Immature natural killer cell (primary cell): Measurements from ENCODE around the gene GZMM. TPM values are rescaled to one million over a fixed set of nuclear protein-coding genes. Genes with fewer than 3 reads are reported as not detected.

ENCODE experiments used
- DNase-seq, 3 donors: peaks; one replicate each; pipeline ENCODE4 v3.0.0; 2022; ENCODE audit warnings: mixed read lengths in 1 of 3
- H3K27ac Mint-ChIP-seq, 6 donors: one replicate each; pipeline ENCODE4 v1.8.0; 2020; ENCODE audit warnings: mixed read lengths in 6 of 6, mild to moderate bottlenecking in 5 of 6, inconsistent platforms in 4 of 6, moderate library complexity in 3 of 6
- H3K27me3 Mint-ChIP-seq, 3 donors: one replicate each; pipeline ENCODE4 v1.8.0; 2020 to 2021; ENCODE audit warnings: low read depth in 3 of 3, mild to moderate bottlenecking in 3 of 3, mixed read lengths in 3 of 3, moderate library complexity in 3 of 3, inconsistent platforms in 1 of 3
- H3K36me3 Mint-ChIP-seq, 3 donors: one replicate each; pipeline ENCODE4 v1.8.0; 2020; ENCODE audit warnings: mixed read lengths in 3 of 3, inconsistent platforms in 2 of 3, mild to moderate bottlenecking in 2 of 3
- H3K4me1 Mint-ChIP-seq, 2 donors: one replicate each; pipeline ENCODE4 v1.8.0; 2020; ENCODE audit warnings: inconsistent platforms in 2 of 2, mild to moderate bottlenecking in 2 of 2, mixed read lengths in 2 of 2, moderate library complexity in 1 of 2
- H3K4me3 Mint-ChIP-seq, 5 donors: one replicate each; pipeline ENCODE4 v1.8.0; 2020; ENCODE audit warnings: mild to moderate bottlenecking in 5 of 5, mixed read lengths in 5 of 5, inconsistent platforms in 3 of 5, moderate library complexity in 3 of 5
- H3K9me3 Mint-ChIP-seq, 6 donors: one replicate each; pipeline ENCODE4 v1.8.0; 2020; ENCODE audit warnings: mild to moderate bottlenecking in 6 of 6, mixed read lengths in 6 of 6, inconsistent platforms in 4 of 6, moderate library complexity in 3 of 6
- polyA plus RNA-seq, 3 donors: library from polyadenylated mRNA; unstranded; fragments of 300-500 nt; fragmentation: Illumina TruSeq; gene quantifications; one replicate each; pipeline ENCODE4 v1.2.3, GENCODE V29; 2021

The GZMM gene
- polyA plus RNA-seq, 3 donors from 2014 or later = 584 to 982 (median 652) TPM

GRCh38 chr19:572140-572742 lies 28.4 kb downstream of the GZMM start, which contains the start of gene BSG:
Gene BSG, plus strand, starts transcription at chr19:572596. Its CDS starts 39 bp downstream, at chr19:572635.
- no peaks in the 10 kb centered on the region for H3K9me3 Mint-ChIP-seq
- H3K36me3 Mint-ChIP-seq = no peaks in the 10 kb centered on the region
- peaks cover 40 to 48% of the 10 kb centered on the region in 2 donors for H3K4me1 Mint-ChIP-seq
- peak within 1 kb of the TSS; percentile 96 to 99 (median 97) for H3K27ac Mint-ChIP-seq
- peak; percentile 99 for DNase-seq
- H3K27me3 Mint-ChIP-seq = peaks cover 22 to 33% (median 26%) of the 10 kb centered on the region in 3 donors
- peak within 1 kb of the TSS; percentile 89 to 97 (median 91) for H3K4me3 Mint-ChIP-seq

- peaks cover 40 to 51% of the 10 kb centered on the region in 2 donors for H3K4me1 Mint-ChIP-seq
Measured at GRCh38 chr19:572743-573518, 29.1 kb downstream of the GZMM start.

GRCh38 chr19:573519-573825 lies 29.6 kb downstream of the GZMM start:
- H3K27me3 Mint-ChIP-seq = peaks cover 22 to 32% (median 26%) of the 10 kb centered on the region in 3 donors
- H3K9me3 Mint-ChIP-seq = no peaks in the 10 kb centered on the region
- DNase-seq = no peak
- H3K4me3 Mint-ChIP-seq = peak overlapping the region; percentile 77 to 84 (median 81)
- H3K36me3 Mint-ChIP-seq = no peaks in the 10 kb centered on the region
- H3K27ac Mint-ChIP-seq = peak overlapping the region in 5 of 6 donors; percentile 24 to 81 (median 74)
- H3K4me1 Mint-ChIP-seq = peaks cover 42 to 51% of the 10 kb centered on the region in 2 donors

More at GRCh38 chr19:572743-573518, 29.1 kb downstream of the GZMM start:
- H3K27ac Mint-ChIP-seq = peak overlapping the region in 5 of 6 donors; percentile 57 to 98 (median 76)
- H3K4me3 Mint-ChIP-seq = peak overlapping the region; percentile 85 to 92 (median 87)
- no peaks in the 10 kb centered on the region for H3K9me3 Mint-ChIP-seq
- DNase-seq = no peak
- no peaks in the 10 kb centered on the region for H3K36me3 Mint-ChIP-seq
- H3K27me3 Mint-ChIP-seq = peaks cover 22 to 32% (median 26%) of the 10 kb centered on the region in 3 donors

- H3K4me1 Mint-ChIP-seq = peaks cover 40 to 47% of the 10 kb centered on the region in 2 donors
- H3K27ac Mint-ChIP-seq = peak overlapping the region in 5 of 6 donors; percentile 24 to 81 (median 59)
- DNase-seq = peak in 1 of 3 donors; percentile 34
- H3K27me3 Mint-ChIP-seq = peaks cover 18 to 23% (median 18%) of the 10 kb centered on the region in 3 donors
- H3K4me3 Mint-ChIP-seq = peak overlapping the region; percentile 76 to 84 (median 81)
- no peaks in the 10 kb centered on the region for H3K36me3 Mint-ChIP-seq
- H3K9me3 Mint-ChIP-seq = no peaks in the 10 kb centered on the region
Measured at GRCh38 chr19:574658-575526, 31.0 kb downstream of the GZMM start.

- Mint-ChIP-seq H3K4me1 (peaks cover 38 to 44% of the 10 kb centered on the region in 2 donors), H3K27me3 (peaks cover 12 to 17% (median 12%) of the 10 kb centered on the region in 3 donors), H3K27ac (no peak overlapping the region), H3K9me3 (no peaks in the 10 kb centered on the region), H3K36me3 (no peaks in the 10 kb centered on the region), H3K4me3 (peak overlapping the region in 3 of 5 donors; percentile 24 to 84 (median 36))
- DNase-seq = no peak
Measured at GRCh38 chr19:575527-576506, 32.0 kb downstream of the GZMM start.

GRCh38 chr19:576768-577438 lies 33.0 kb downstream of the GZMM start:
- Mint-ChIP-seq H3K27me3 (peaks cover 3 to 6% (median 3%) of the 10 kb centered on the region in 3 donors), H3K27ac (no peak overlapping the region), H3K9me3 (no peaks in the 10 kb centered on the region), H3K4me3 (no peak overlapping the region), H3K36me3 (no peaks in the 10 kb centered on the region), H3K4me1 (peaks cover 29 to 33% of the 10 kb centered on the region in 2 donors)
- DNase-seq = no peak

- Mint-ChIP-seq H3K9me3 (no peaks in the 10 kb centered on the region), H3K4me3 (no peak overlapping the region), H3K4me1 (peaks cover 27 to 28% of the 10 kb centered on the region in 2 donors), H3K27me3 (peaks cover 0 to 3% (median 0%) of the 10 kb centered on the region in 3 donors), H3K27ac (no peak overlapping the region), H3K36me3 (no peaks in the 10 kb centered on the region)
- no peak for DNase-seq
Measured at GRCh38 chr19:577439-578392, 33.9 kb downstream of the GZMM start.

- Mint-ChIP-seq H3K36me3 (no peaks in the 10 kb centered on the region), H3K9me3 (no peaks in the 10 kb centered on the region), H3K4me1 (peaks cover 18 to 21% of the 10 kb centered on the region in 2 donors), H3K4me3 (no peak overlapping the region), H3K27me3 (peaks cover 0 to 6% (median 0%) of the 10 kb centered on the region in 3 donors), H3K27ac (no peak overlapping the region)
- no peak for DNase-seq
Measured at GRCh38 chr19:579111-579841, 35.4 kb downstream of the GZMM start.

- Mint-ChIP-seq H3K27ac (no peak overlapping the region), H3K27me3 (peaks cover 0 to 6% (median 1%) of the 10 kb centered on the region in 3 donors), H3K9me3 (no peaks in the 10 kb centered on the region), H3K4me1 (peaks cover 13 to 16% of the 10 kb centered on the region in 2 donors), H3K36me3 (no peaks in the 10 kb centered on the region), H3K4me3 (no peak overlapping the region)
- no peak for DNase-seq
Measured at GRCh38 chr19:579842-580155, 35.9 kb downstream of the GZMM start.

- DNase-seq = no peak
- Mint-ChIP-seq H3K27ac (no peak overlapping the region), H3K4me3 (no peak overlapping the region), H3K4me1 (peaks cover 9 to 12% of the 10 kb centered on the region in 2 donors), H3K36me3 (no peaks in the 10 kb centered on the region), H3K9me3 (no peaks in the 10 kb centered on the region), H3K27me3 (peaks cover 0 to 3% (median 1%) of the 10 kb centered on the region in 3 donors)
Measured at GRCh38 chr19:580274-580835, 36.5 kb downstream of the GZMM start.
